ENCODE data around the gene KAT14.
"Not testable (repeated sequence)": the region's sequence is repeated elsewhere in the genome, so short reads cannot be mapped to it uniquely, and the experiment has no call there.

Gene KAT14

GRCh38 chr20:18174906-18175683, 37.4 kb downstream of the KAT14 start:
- H3K27me3 Mint-ChIP-seq = no peaks in the 10 kb centered on the region
- DNase-seq = no peak
- ATAC-seq (replicated peaks) = no peak
- H3K4me1 Mint-ChIP-seq (ENCODE audit: low read depth in 2 of 2) = peaks cover 14 to 21% of the 10 kb centered on the region in 2 donors
- peaks cover 26% of the 10 kb centered on the region for H3K36me3 Mint-ChIP-seq (ENCODE audit: insufficient read depth)
- H3K9me3 Mint-ChIP-seq = peaks cover 0 to 1% of the 10 kb centered on the region in 2 donors
- H3K4me3 Mint-ChIP-seq = no peak overlapping the region
- peak overlapping the region; percentile 41 to 49 for H3K27ac Mint-ChIP-seq

GRCh38 chr20:18176318-18176785, 38.7 kb downstream of the KAT14 start:
- Mint-ChIP-seq H3K27me3 (no peaks in the 10 kb centered on the region), H3K9me3 (peaks cover 0 to 4% of the 10 kb centered on the region in 2 donors), H3K27ac (peak overlapping the region in 1 of 2 donors; percentile 71), H3K4me1 (ENCODE audit: low read depth in 2 of 2) (peaks cover 14 to 15% of the 10 kb centered on the region in 2 donors), H3K36me3 (ENCODE audit: insufficient read depth) (peaks cover 25% of the 10 kb centered on the region), H3K4me3 (no peak overlapping the region)
- DNase-seq (no peak), ATAC-seq (replicated peaks) (no peak)

DNA sequence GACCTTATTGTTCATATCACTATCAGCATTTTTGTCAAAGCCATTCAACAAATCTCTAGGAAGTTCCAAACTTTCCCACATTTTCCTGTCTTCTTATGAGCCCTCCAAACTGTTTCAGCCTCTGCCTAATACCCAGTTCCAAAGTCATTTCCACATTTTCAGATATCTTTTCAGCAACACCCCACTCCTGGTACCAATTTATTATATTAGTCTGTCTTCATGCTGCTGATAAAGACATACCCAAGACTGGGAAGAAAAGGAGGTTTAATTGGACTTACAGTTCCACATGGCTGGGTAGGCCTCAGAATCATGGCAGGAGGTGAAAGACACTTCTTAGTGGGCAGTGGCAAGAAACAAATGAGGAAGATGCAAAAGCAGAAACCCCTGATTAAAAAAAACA, 42.7 kb downstream of the KAT14 start:
- H3K4me1 Mint-ChIP-seq (ENCODE audit: low read depth in 2 of 2) = peaks cover 7 to 10% of the 10 kb centered on the region in 2 donors
- H3K36me3 Mint-ChIP-seq (ENCODE audit: insufficient read depth) = peaks cover 44% of the 10 kb centered on the region
- H3K27ac Mint-ChIP-seq = not testable (repeated sequence)

DNA sequence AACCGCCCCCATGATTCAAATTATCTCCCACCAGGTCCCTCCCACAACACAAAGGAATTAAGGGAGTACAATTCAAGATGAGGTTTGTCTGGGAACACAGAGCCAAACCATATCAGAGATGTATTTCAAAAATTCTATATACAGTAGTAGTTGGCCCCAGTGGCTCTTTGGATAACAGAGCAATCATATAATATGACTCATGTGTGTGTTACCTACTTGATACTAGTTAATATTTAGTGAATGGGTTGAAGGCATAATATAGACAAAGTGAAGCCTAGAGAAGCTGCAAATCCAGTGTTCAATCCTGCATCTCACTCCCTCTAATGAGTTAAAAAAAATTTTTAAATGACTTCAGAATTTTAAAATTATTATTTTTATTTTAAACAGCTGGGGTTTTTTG, 43.2 kb downstream of the KAT14 start:
- Mint-ChIP-seq H3K4me3 (no peak overlapping the region), H3K27me3 (no peaks in the 10 kb centered on the region), H3K36me3 (ENCODE audit: insufficient read depth) (peaks cover 45% of the 10 kb centered on the region), H3K9me3 (peaks cover 0 to 4% of the 10 kb centered on the region in 2 donors), H3K27ac (no peak overlapping the region), H3K4me1 (ENCODE audit: low read depth in 2 of 2) (peaks cover 5 to 8% of the 10 kb centered on the region in 2 donors)
- ATAC-seq (replicated peaks) (no peak), DNase-seq (no peak)

More for the DNA sequence above, 42.7 kb downstream of the KAT14 start:
- DNase-seq; H3K27me3 Mint-ChIP-seq; ATAC-seq (replicated peaks); H3K9me3 Mint-ChIP-seq; H3K4me3 Mint-ChIP-seq: not testable (repeated sequence)

GRCh38 chr20:18187020-18187419, 49.4 kb downstream of the KAT14 start:
- ATAC-seq (replicated peaks) (no peak), DNase-seq (no peak)
- no peak overlapping the region for H3K4me3 Mint-ChIP-seq
- no peak overlapping the region for H3K27ac Mint-ChIP-seq
- H3K4me1 Mint-ChIP-seq (ENCODE audit: low read depth in 2 of 2) = peaks cover 2 to 4% of the 10 kb centered on the region in 2 donors
- peaks cover 55% of the 10 kb centered on the region for H3K36me3 Mint-ChIP-seq (ENCODE audit: insufficient read depth)
- no peaks in the 10 kb centered on the region for H3K9me3 Mint-ChIP-seq
- no peaks in the 10 kb centered on the region for H3K27me3 Mint-ChIP-seq

DNA sequence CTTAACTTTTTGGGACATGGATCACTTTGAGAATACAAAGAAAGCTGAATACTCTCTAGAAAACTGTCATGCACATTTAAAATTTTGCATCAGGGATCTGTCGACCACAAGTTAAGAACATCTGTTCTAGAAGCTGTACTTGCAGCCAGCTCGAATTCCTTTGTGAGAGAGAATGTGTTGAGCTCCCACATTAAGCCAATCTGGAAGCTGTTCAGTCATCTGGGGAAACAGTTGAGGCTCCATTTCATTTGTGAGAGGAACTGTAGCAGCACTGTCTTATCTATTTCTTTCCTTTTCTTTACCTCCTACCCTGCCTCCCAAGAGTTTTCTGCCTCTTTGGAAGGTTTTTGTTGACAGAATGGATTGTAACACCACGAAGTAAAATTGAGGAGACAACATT, 50.8 kb downstream of the KAT14 start:
- H3K27me3 Mint-ChIP-seq = no peaks in the 10 kb centered on the region
- DNase-seq (no peak), ATAC-seq (replicated peaks) (no peak)
- H3K4me1 Mint-ChIP-seq (ENCODE audit: low read depth in 2 of 2) = peaks cover 2 to 4% of the 10 kb centered on the region in 2 donors
- H3K9me3 Mint-ChIP-seq = no peaks in the 10 kb centered on the region
- peak overlapping the region in 1 of 2 donors; percentile 35 for H3K27ac Mint-ChIP-seq
- H3K4me3 Mint-ChIP-seq = no peak overlapping the region
- peaks cover 41% of the 10 kb centered on the region for H3K36me3 Mint-ChIP-seq (ENCODE audit: insufficient read depth)

DNA sequence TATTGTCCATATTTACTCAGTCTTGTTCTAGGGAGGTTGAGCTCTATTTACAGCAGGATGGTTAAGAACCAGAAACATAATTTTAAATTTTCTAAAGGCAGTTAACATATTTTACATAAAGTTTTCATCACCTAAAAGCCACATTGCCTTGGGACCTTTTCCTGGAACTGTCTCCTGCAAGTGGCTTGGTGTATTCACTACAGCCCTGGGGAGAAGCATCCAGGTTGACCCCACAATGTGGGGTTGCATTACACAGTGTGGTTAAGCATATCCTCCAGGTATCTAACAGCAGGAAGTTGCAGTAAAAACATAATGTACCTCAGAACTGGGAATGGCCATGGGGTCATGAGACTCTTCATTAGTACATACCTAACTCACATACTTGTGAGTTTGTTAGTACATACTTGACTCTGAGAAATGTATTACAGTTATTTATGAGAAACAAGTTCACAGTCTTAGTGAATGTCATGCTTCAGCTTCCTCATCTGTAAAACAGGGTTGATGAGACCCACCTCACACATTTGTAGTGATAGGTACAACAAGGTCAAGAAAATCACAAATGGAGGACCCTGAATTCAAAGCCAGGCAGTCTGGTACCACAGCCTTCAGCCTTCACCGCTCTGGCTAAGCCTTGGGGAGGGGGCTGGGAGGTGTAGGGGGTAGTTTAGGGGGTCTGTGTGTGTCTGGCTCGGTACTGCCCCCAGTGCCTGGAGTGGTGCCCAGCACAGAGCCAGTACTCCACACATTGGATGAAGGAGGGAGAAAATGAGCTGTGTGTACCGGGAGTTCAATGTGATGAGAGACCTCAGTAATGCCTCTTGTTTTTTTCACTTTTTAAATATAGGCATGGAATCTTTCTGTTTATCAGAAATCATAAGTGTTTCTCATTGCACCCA, 52.9 kb downstream of the KAT14 start:
- ATAC-seq (replicated peaks) = no peak
- no peak for DNase-seq
- Mint-ChIP-seq H3K9me3 (no peaks in the 10 kb centered on the region), H3K27ac (peak overlapping the region in 1 of 2 donors; percentile 64), H3K4me1 (ENCODE audit: low read depth in 2 of 2) (peaks cover 2 to 4% of the 10 kb centered on the region in 2 donors), H3K27me3 (no peaks in the 10 kb centered on the region), H3K36me3 (ENCODE audit: insufficient read depth) (peaks cover 22% of the 10 kb centered on the region), H3K4me3 (no peak overlapping the region)

DNA sequence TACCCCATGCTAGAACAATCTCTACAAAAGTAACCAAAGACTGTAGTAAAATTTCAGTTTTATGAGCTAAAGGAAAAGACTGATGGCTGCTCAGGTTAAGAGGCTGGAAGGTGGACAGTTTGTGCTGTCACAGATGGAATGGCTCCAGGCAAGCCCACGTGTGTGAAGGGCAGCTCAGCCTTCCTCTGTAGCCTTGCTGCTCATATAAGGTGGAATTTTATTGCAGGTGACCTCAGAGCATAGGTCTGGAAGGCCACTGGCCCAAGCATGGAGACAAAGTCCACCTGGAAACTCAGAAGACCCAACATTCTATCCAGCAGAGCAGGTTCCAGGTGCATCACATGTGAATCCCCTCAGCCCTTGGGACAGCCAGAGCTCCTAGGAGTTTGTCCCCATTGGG, 53.6 kb downstream of the KAT14 start:
- H3K27ac Mint-ChIP-seq = no peak overlapping the region
- no peaks in the 10 kb centered on the region for H3K27me3 Mint-ChIP-seq
- H3K9me3 Mint-ChIP-seq = no peaks in the 10 kb centered on the region
- DNase-seq (no peak), ATAC-seq (replicated peaks) (no peak)
- H3K36me3 Mint-ChIP-seq (ENCODE audit: insufficient read depth) = peaks cover 15% of the 10 kb centered on the region
- H3K4me3 Mint-ChIP-seq = no peak overlapping the region
- peaks cover 2 to 4% of the 10 kb centered on the region in 2 donors for H3K4me1 Mint-ChIP-seq (ENCODE audit: low read depth in 2 of 2)

GRCh38 chr20:18194461-18194860, 56.8 kb downstream of the KAT14 start:
- not testable (repeated sequence) for H3K27me3 Mint-ChIP-seq; H3K9me3 Mint-ChIP-seq; H3K36me3 Mint-ChIP-seq (ENCODE audit: insufficient read depth); H3K4me1 Mint-ChIP-seq (ENCODE audit: low read depth in 2 of 2); DNase-seq; ATAC-seq (replicated peaks); H3K4me3 Mint-ChIP-seq; H3K27ac Mint-ChIP-seq

- peak overlapping the region in 1 of 2 donors; percentile 47 for H3K27ac Mint-ChIP-seq
- no peaks in the 10 kb centered on the region for H3K9me3 Mint-ChIP-seq
- H3K4me3 Mint-ChIP-seq = no peak overlapping the region
- no peaks in the 10 kb centered on the region for H3K27me3 Mint-ChIP-seq
- ATAC-seq (replicated peaks) (no peak), DNase-seq (no peak)
- no peaks in the 10 kb centered on the region for H3K4me1 Mint-ChIP-seq (ENCODE audit: low read depth in 2 of 2)
- no peaks in the 10 kb centered on the region for H3K36me3 Mint-ChIP-seq (ENCODE audit: insufficient read depth)
These were observed 58.3 kb downstream of the KAT14 start for GRCh38 chr20:18195931-18196330.

DNA sequence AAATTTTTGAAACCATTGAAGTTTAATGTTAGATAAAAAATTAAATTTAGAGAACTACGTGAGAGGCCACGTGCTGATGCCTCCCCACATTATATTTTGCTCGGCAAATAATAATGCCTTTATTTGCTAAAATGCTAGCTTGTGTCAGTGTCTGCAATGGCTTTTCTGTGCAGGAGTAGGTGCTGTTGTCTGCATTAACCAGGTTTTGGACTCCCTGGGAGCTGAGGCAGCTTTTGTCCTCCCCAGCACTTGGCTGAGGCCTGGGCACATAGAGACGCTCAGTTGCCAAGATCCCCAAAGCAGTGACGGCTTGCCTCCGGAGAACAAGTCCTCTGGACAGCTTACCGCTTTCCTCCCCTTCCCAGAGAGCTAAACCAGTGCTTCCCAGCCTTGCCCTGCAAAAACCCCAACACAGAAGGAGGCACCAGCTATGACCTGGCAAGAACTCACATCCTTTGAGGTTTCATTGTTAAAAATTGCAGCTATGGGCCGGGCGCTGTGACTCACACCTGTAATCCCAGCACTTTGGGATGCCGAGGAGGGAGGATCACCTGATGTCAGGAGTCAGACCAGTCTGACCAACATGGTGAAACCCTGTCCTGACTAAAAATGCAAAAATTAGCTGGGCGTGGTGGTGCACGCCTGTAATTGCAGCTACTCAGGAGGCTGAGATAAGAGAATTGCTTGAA, 59.9 kb downstream of the KAT14 start:
- Mint-ChIP-seq H3K9me3 (no peaks in the 10 kb centered on the region), H3K27ac (no peak overlapping the region), H3K27me3 (no peaks in the 10 kb centered on the region), H3K4me1 (ENCODE audit: low read depth in 2 of 2) (no peaks in the 10 kb centered on the region), H3K4me3 (no peak overlapping the region), H3K36me3 (ENCODE audit: insufficient read depth) (no peaks in the 10 kb centered on the region)
- DNase-seq (no peak), ATAC-seq (replicated peaks) (no peak)

DNA sequence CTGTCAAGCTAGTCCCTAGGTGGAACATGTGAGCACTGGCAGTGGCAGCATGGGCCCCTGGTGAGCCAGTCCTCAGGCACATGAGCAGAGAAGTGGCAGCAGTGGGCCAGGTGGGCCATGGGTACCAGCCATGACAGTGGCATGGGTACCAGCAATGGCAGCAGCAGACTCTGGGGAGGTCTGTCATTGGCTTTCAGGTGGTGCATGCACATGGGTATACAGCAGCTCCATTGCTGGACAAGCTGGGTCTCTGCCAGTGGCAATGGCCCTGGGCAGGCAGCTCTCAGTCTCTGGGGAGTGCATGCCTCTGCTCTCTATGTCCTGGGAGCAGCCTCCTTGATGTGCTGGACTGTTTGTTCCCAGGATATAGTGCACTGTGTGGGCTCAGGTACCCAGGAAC, 65.3 kb downstream of the KAT14 start:
- no peaks in the 10 kb centered on the region for H3K27me3 Mint-ChIP-seq
- no peaks in the 10 kb centered on the region for H3K36me3 Mint-ChIP-seq (ENCODE audit: insufficient read depth)
- no peak for DNase-seq
- H3K4me3 Mint-ChIP-seq = no peak overlapping the region
- no peak overlapping the region for H3K27ac Mint-ChIP-seq
- ATAC-seq (replicated peaks) = no peak
- no peaks in the 10 kb centered on the region for H3K9me3 Mint-ChIP-seq
- H3K4me1 Mint-ChIP-seq (ENCODE audit: low read depth in 2 of 2) = no peaks in the 10 kb centered on the region

DNA sequence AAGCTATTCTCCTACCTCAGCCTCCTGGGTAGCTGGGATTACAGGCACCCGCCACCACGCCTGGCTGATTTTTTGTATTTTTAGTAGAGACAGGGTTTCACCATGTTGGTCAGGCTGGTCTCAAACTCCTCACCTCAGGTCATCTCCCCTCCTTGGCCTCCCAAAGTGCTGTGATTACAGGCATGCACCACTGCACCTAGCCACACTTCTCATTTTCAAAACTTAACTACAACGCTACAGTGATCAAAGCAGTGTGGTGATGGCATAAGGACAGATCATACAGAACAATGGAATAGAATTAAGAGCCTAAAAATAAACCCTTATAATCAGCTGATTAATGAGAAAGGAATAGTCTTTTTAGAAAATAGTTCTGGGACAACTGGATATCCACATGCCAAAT, 66.0 kb downstream of the KAT14 start:
- ATAC-seq (replicated peaks); H3K4me1 Mint-ChIP-seq (ENCODE audit: low read depth in 2 of 2); H3K27ac Mint-ChIP-seq; H3K9me3 Mint-ChIP-seq; DNase-seq; H3K36me3 Mint-ChIP-seq (ENCODE audit: insufficient read depth); H3K4me3 Mint-ChIP-seq; H3K27me3 Mint-ChIP-seq: not testable (repeated sequence)

All from effector memory CD8-positive, alpha-beta T cell (primary cell).